Bronchial epithelial cell (primary cell): ENCODE measurements around the gene IFITM10. TPM values are rescaled to one million over a fixed set of nuclear protein-coding genes. Genes with fewer than 3 reads are reported as not detected.

ENCODE experiments used
- DNase-seq: peaks from one replicate; pipeline ENCODE4 v3.0.0-alpha.2; 2010; ENCODE audit warnings: low read depth
- FAIRE-seq: peaks from 2 replicates; lab custom pipeline; 2011; peaks lifted over from hg19 to GRCh38; lab: Jason Lieb, UNC
- H3K27me3 ChIP-seq: 2 replicates; pipeline ENCODE4 v1.5.1; 2011; ENCODE audit warnings: low read length; ENCODE audit not compliant: control insufficient read depth, insufficient read depth
- H3K36me3 ChIP-seq: 2 replicates; pipeline ENCODE4 v1.5.1; 2011; ENCODE audit warnings: low read length; ENCODE audit not compliant: control insufficient read depth, insufficient read depth
- H3K4me3 ChIP-seq: 2 replicates; pipeline ENCODE4 v1.5.1; 2011; ENCODE audit warnings: mild to moderate bottlenecking, low read depth, low read length, control low read depth
- total RNA-seq: library from RNA; depleted of rRNA; stranded (reverse); fragments of >200 nt; gene quantifications from 2 replicates; pipeline ENCODE4 v1.2.1, GENCODE V29; 2014
- TF ChIP-seq, protein P1 (sequence below): IDR thresholded peaks from 2 replicates; pipeline ENCODE4 v1.5.1; 2011; ENCODE audit warnings: mild to moderate bottlenecking, moderate library complexity, low read length, control low read depth, inconsistent platforms; ENCODE audit not compliant: insufficient read depth, severe bottlenecking

IFITM10 gene
- total RNA-seq, 1 donor from 2014 or later: 1.3 TPM

DNA sequence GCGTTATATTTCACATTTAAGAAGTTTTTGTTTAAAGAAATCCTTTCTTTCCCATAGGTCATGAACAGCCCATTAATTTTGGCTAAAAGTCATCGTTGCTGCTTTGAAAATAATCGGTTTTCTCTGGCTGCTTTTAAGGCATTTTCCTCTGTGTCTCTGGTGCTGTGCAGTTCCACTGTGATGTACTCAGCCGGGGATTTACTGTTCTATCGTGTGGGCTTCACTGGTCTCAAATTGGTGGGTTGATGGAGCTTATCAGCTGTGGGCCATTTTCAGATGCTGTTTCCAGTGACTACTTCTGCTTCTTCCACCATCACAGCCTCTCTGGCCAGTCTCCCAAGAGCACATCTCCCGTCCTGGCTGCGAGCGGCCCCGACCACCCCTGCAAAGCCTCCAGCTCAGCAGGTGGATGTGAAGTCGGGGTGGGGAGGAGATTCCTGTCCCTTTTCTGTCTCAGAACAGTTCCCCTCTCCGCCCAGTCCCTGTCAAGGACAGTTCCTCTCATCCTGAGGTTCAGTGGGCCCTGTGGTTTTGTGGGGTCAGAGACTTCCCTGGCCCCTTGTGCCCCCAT is 20.3 kb downstream of the IFITM10 start:
- H3K36me3 ChIP-seq: no peaks in the 10 kb centered on the region
- no peak for FAIRE-seq

DNA sequence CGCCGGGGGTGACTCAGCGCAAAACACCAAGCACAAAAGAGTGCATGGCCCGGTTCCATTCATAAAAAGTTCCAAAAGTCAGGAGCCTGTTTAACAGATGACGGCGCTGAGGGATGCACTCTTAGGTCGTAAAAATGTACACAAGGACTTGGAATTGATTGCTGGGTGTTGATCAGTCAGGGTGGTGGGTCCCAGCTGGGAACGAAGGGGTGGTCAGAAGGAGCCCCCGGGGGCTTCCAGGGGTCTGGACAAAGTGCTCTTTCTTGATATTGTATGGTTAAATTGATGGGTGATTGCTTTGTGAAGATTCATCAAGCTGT is 20.7 kb downstream of the IFITM10 start:
- Histone ChIP-seq H3K27me3 (peaks cover 12% of the 10 kb centered on the region), H3K36me3 (no peaks in the 10 kb centered on the region), H3K4me3 (no peak overlapping the region)
- TF ChIP-seq, protein P1, sequence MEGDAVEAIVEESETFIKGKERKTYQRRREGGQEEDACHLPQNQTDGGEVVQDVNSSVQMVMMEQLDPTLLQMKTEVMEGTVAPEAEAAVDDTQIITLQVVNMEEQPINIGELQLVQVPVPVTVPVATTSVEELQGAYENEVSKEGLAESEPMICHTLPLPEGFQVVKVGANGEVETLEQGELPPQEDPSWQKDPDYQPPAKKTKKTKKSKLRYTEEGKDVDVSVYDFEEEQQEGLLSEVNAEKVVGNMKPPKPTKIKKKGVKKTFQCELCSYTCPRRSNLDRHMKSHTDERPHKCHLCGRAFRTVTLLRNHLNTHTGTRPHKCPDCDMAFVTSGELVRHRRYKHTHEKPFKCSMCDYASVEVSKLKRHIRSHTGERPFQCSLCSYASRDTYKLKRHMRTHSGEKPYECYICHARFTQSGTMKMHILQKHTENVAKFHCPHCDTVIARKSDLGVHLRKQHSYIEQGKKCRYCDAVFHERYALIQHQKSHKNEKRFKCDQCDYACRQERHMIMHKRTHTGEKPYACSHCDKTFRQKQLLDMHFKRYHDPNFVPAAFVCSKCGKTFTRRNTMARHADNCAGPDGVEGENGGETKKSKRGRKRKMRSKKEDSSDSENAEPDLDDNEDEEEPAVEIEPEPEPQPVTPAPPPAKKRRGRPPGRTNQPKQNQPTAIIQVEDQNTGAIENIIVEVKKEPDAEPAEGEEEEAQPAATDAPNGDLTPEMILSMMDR: no peak
- DNase-seq: no peak
- FAIRE-seq: no peak

More for the DNA sequence above, 20.3 kb downstream of the IFITM10 start:
- TF ChIP-seq, protein P1: no peak
- no peak for DNase-seq
- Histone ChIP-seq H3K4me3 (no peak overlapping the region), H3K27me3 (peaks cover 12% of the 10 kb centered on the region)

DNA sequence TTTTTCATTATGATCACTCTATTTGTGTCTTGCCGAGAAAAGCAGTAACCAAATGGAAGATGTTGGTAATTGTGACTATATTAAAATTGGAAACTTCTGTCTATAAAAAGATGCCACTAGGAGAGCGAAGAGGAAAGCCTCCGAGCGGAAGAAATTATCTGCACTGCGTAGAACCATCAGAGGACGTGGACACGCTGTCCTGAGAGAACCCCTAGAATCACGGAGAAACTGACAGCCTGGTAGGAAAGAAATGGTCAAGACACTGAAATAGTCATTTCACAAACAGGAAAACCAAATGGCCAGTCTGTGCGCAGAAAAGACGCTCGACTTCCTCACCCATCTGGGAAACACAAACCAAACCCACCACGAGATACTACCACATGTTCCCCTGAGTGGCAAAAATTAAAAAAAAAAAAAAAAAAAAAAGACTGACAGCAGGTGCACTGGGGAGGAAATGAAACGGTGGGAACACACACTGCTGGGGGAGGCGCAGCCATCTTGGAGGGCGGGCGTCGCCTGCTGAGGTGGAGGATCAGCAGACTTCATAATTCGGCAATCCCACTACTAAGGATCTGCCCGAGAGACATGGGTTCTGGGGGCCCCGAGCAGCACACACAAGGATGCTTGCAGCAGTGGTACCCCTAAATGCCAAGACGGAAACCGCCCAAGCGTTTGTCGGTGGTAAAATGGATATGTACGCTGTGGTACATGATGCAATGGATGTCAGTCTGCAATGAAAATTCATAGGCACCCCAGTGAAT is 21.3 kb downstream of the IFITM10 start:
- TF ChIP-seq, protein P1: no peak
- DNase-seq: no peak
- FAIRE-seq: no peak
- H3K27me3 ChIP-seq: peaks cover 12% of the 10 kb centered on the region
- no peak overlapping the region for H3K4me3 ChIP-seq
- no peaks in the 10 kb centered on the region for H3K36me3 ChIP-seq

DNA sequence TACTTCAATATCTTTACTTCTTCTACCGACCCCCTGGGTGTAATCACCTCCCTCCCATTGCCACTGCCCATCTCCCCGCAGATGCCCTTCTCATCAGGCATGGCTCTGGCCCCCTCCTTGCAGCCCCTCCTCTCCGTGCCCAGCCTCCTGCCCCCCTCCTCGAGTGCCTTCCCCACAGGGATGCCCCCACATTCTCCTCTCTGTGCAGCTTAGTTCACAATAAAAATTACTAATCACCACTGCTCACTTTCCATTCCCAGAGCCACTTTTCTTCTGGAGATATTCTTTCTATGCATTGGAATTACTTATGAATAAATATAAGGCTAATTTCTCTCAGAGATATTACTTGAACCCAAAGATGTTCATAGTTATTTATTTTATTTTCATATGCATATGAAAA is 22.1 kb downstream of the IFITM10 start:
- Histone ChIP-seq H3K4me3 (no peak overlapping the region), H3K36me3 (no peaks in the 10 kb centered on the region), H3K27me3 (peaks cover 5% of the 10 kb centered on the region)
- DNase-seq (no peak), FAIRE-seq (no peak)
- TF ChIP-seq, protein P1: no peak

DNA sequence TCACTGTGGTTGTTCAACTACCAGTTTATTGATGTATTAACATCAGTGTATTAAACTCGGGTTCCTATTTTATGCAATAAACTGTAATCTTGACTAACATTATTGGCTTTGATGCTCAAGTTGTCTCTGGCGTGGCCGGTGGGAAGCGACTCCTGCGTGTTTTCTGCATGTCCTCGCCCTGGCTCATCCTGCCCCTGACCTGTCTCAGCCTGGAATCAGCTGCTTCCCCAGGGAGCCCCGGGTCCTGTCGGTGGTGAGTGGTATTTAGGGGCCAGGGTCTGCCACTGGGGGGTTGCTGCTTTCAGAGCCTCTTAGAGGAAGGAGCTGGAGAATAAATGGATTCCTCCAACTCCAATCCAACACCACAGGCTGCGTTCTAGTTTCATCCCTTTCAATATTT is 22.5 kb downstream of the IFITM10 start:
- H3K4me3 ChIP-seq: no peak overlapping the region
- FAIRE-seq: no peak
- TF ChIP-seq, protein P1: no peak
- peaks cover 3% of the 10 kb centered on the region for H3K27me3 ChIP-seq
- DNase-seq: no peak
- H3K36me3 ChIP-seq: no peaks in the 10 kb centered on the region
